H1 (cell line): Measurements from ENCODE around the gene SNX20. TPM values are rescaled to one million over a fixed set of nuclear protein-coding genes. Genes with fewer than 3 reads are reported as not detected.

Source experiments
- CTCF ChIA-PET: fragments of 300-600 bp; sonication (Branson Sonifier 250); formaldehyde crosslinking; loops from one replicate; lab custom pipeline; 2021; ENCODE audit not compliant: partially characterized antibody; lab: Charles Lee
- POLR2A ChIA-PET: fragments of 300-600 bp; sonication (Branson Sonifier 250); formaldehyde crosslinking; loops from one replicate; lab custom pipeline; 2021; ENCODE audit warnings: inconsistent platforms; ENCODE audit not compliant: partially characterized antibody; lab: Charles Lee
- DNase-seq, 2 experiments: peaks; one replicate each; pipeline versions ENCODE4 v3.0.0 to v3.0.0-alpha.2; 2010 to 2022; ENCODE audit warnings: low spot score in 2 of 2, low read depth in 1 of 2, mixed read lengths in 1 of 2
- FAIRE-seq: peaks from 2 replicates; lab custom pipeline; 2011; peaks lifted over from hg19 to GRCh38; lab: Jason Lieb, UNC
- H2AFZ ChIP-seq: 2 replicates; pipeline ENCODE4 v1.8.1; 2012; ENCODE audit warnings: low read length, inconsistent platforms
- H2AK5ac ChIP-seq: 2 replicates; pipeline ENCODE4 v1.6.1; 2013; ENCODE audit warnings: low read depth, low read length
- H2BK120ac ChIP-seq: replicated peaks from 2 replicates; pipeline ENCODE3; 2013; ENCODE audit warnings: low read depth, low read length, inconsistent platforms
- H2BK12ac ChIP-seq: 2 replicates; pipeline ENCODE4 v1.6.1; 2013; ENCODE audit warnings: low read depth, low read length
- H2BK15ac ChIP-seq: 2 replicates; pipeline ENCODE4 v1.6.1; 2013; ENCODE audit warnings: low read length
- H2BK20ac ChIP-seq: 2 replicates; pipeline ENCODE4 v1.6.1; 2013; ENCODE audit warnings: low read length
- H2BK5ac ChIP-seq: 2 replicates; pipeline ENCODE4 v1.6.1; 2013; ENCODE audit warnings: low read depth, low read length
- H3K14ac ChIP-seq: 2 replicates; pipeline ENCODE4 v1.6.1; 2013; ENCODE audit warnings: inconsistent platforms; ENCODE audit not compliant: insufficient read length
- H3K18ac ChIP-seq: 2 replicates; pipeline ENCODE4 v1.6.1; 2013; ENCODE audit warnings: low read length; ENCODE audit errors: extremely low read depth
- H3K23ac ChIP-seq: 2 replicates; pipeline ENCODE4 v1.6.1; 2013; ENCODE audit warnings: inconsistent platforms; ENCODE audit not compliant: insufficient read length
- H3K23me2 ChIP-seq: 2 replicates; pipeline ENCODE4 v1.6.1; 2013; ENCODE audit warnings: low read depth, low read length
- H3K27ac ChIP-seq: 2 replicates; pipeline ENCODE4 v1.6.1; 2011; ENCODE audit warnings: low read depth, low read length, inconsistent platforms
- H3K27me3 ChIP-seq, 4 experiments: replicated peaks in 1 of 4; 1 replicate in 1 of 4; 2 replicates in 3 of 4; pipeline versions ENCODE4 v1.6.1 to v1.8.1; 2011 to 2013; ENCODE audit warnings: low read length in 3 of 4, mild to moderate bottlenecking in 3 of 4, inconsistent platforms in 2 of 4, mixed read lengths in 2 of 4, moderate library complexity in 1 of 4; ENCODE audit not compliant: control insufficient read depth in 3 of 4, insufficient read depth in 3 of 4; ENCODE audit errors: extremely low read depth in 1 of 4
- H3K36me3 ChIP-seq, 4 experiments: 2 replicates each; pipeline versions ENCODE4 v1.6.1 to v1.8.1; 2011 to 2013; ENCODE audit warnings: mild to moderate bottlenecking in 4 of 4, low read length in 3 of 4, moderate library complexity in 2 of 4, control low read depth in 1 of 4, inconsistent platforms in 1 of 4; ENCODE audit not compliant: insufficient read depth in 4 of 4, control insufficient read depth in 2 of 4
- H3K4ac ChIP-seq: replicated peaks from 2 replicates; pipeline ENCODE3; 2013; ENCODE audit warnings: low read length, low read depth, mixed read lengths, inconsistent platforms; ENCODE audit not compliant: insufficient read length
- H3K4me1 ChIP-seq, 4 experiments: replicated peaks in 1 of 4; 1 replicate in 1 of 4; 2 replicates in 3 of 4; pipeline versions ENCODE4 v1.6.1 to v1.8.1; 2011 to 2013; ENCODE audit warnings: low read length in 3 of 4, inconsistent platforms in 2 of 4, mixed read lengths in 1 of 4; ENCODE audit not compliant: insufficient read depth in 4 of 4, control insufficient read depth in 3 of 4
- H3K4me2 ChIP-seq, 2 experiments: 2 replicates each; pipeline versions ENCODE4 v1.6.1 to v1.8.1; 2011 to 2013; ENCODE audit warnings: low read depth in 2 of 2, low read length in 2 of 2, control low read depth in 1 of 2, inconsistent platforms in 1 of 2, mild to moderate bottlenecking in 1 of 2; ENCODE audit not compliant: insufficient read depth in 1 of 2
- H3K4me3 ChIP-seq, 4 experiments: fragments of 200-600, 300-600 bp in 1 of 4; sonication (generic), shearing (Covaris generic), sonication (Bioruptor Twin) in 1 of 4; 2 replicates each; pipeline versions ENCODE4 v1.5.1 to v1.8.1; 2011 to 2016; ENCODE audit warnings: low read length in 4 of 4, low read depth in 3 of 4, control low read depth in 2 of 4, inconsistent platforms in 2 of 4, mild to moderate bottlenecking in 2 of 4, mixed read lengths in 1 of 4, moderate library complexity in 1 of 4; ENCODE audit not compliant: insufficient read depth in 2 of 4; ENCODE audit errors: extremely low read depth in 1 of 4
- H3K56ac ChIP-seq: replicated peaks from 2 replicates; pipeline ENCODE3; 2013; ENCODE audit warnings: low read depth, mild to moderate bottlenecking, mixed read lengths, low read length, inconsistent platforms; ENCODE audit not compliant: insufficient read length
- H3K79me1 ChIP-seq: 2 replicates; pipeline ENCODE4 v1.6.1; 2013; ENCODE audit warnings: low read depth, low read length, control low read depth
- H3K79me2 ChIP-seq, 2 experiments: 2 replicates each; pipeline versions ENCODE4 v1.6.1 to v1.8.1; 2012 to 2013; ENCODE audit warnings: low read length in 2 of 2, mild to moderate bottlenecking in 2 of 2, inconsistent platforms in 1 of 2; ENCODE audit not compliant: insufficient read depth in 2 of 2, control insufficient read depth in 1 of 2
- H3K9ac ChIP-seq, 4 experiments: replicated peaks in 1 of 4; 1 replicate in 1 of 4; 2 replicates in 3 of 4; pipeline versions ENCODE4 v1.6.1 to v1.8.1; 2011 to 2013; ENCODE audit warnings: low read depth in 3 of 4, low read length in 3 of 4, control low read depth in 2 of 4, mild to moderate bottlenecking in 2 of 4, moderate library complexity in 2 of 4, inconsistent platforms in 1 of 4; ENCODE audit errors: extremely low read depth in 1 of 4
- H3K9me3 ChIP-seq, 2 experiments: 2 replicates each; pipeline versions ENCODE4 v1.6.1 to v1.8.1; 2012 to 2013; ENCODE audit warnings: mild to moderate bottlenecking in 2 of 2, moderate library complexity in 2 of 2, control low read depth in 1 of 2, inconsistent platforms in 1 of 2, low read depth in 1 of 2, low read length in 1 of 2, mixed read lengths in 1 of 2; ENCODE audit not compliant: insufficient read depth in 2 of 2
- H4K20me1 ChIP-seq, 2 experiments: replicated peaks in 1 of 2; 2 replicates each; pipeline versions ENCODE3 to v1.8.1; 2011 to 2013; ENCODE audit warnings: inconsistent platforms in 2 of 2, low read length in 2 of 2, mild to moderate bottlenecking in 1 of 2; ENCODE audit not compliant: insufficient read depth in 2 of 2, control insufficient read depth in 1 of 2
- H4K5ac ChIP-seq: 2 replicates; pipeline ENCODE4 v1.6.1; 2013; ENCODE audit warnings: low read length, low read depth, mixed read lengths, inconsistent platforms; ENCODE audit not compliant: insufficient read length
- H4K8ac ChIP-seq: 2 replicates; pipeline ENCODE4 v1.8.0; 2013; ENCODE audit warnings: mild to moderate bottlenecking, moderate library complexity, low read length, inconsistent platforms; ENCODE audit not compliant: insufficient read depth; ENCODE audit errors: extremely low read depth
- H4K91ac ChIP-seq: replicated peaks from 2 replicates; pipeline ENCODE3; 2013; ENCODE audit warnings: low read length, mixed read lengths, inconsistent platforms; ENCODE audit not compliant: insufficient read length
- MAFK ChIP-seq: IDR thresholded peaks from 2 replicates; pipeline ENCODE4 v1.6.1; 2012; ENCODE audit warnings: low read depth, mild to moderate bottlenecking, improper control_type of control experiment, low read length
- NANOG ChIP-seq: IDR thresholded peaks from 2 replicates; pipeline ENCODE4 v1.6.1; 2011; ENCODE audit warnings: low read length, low read depth, mild to moderate bottlenecking, inconsistent platforms; ENCODE audit not compliant: insufficient read depth, poor library complexity, severe bottlenecking
- POLR2AphosphoS5 ChIP-seq: IDR thresholded peaks from 2 replicates; pipeline ENCODE4 v1.6.1; 2011; ENCODE audit warnings: low read depth, low read length
- RAD21 ChIP-seq, 2 experiments: IDR thresholded peaks in 1 of 2; conservative IDR thresholded peaks in 1 of 2; 2 replicates each; pipeline ENCODE4 v1.6.1; 2011; ENCODE audit warnings: low read depth in 2 of 2, low read length in 2 of 2, improper control_type of control experiment in 1 of 2, inconsistent platforms in 1 of 2, mild to moderate bottlenecking in 1 of 2, moderate library complexity in 1 of 2
- WGBS, 2 experiments: shearing (Covaris generic) in 1 of 2; methylation state at CpG; one replicate each; pipeline versions ENCODE4 v1.1.6 to v1.1.7; 2013 to 2015; ENCODE audit warnings: low lambda C conversion rate in 2 of 2, mixed read lengths in 2 of 2, inconsistent platforms in 1 of 2, low coverage in 1 of 2, missing lambda C conversion rate in 1 of 2; ENCODE audit not compliant: insufficient replicate concordance in 2 of 2, insufficient coverage in 1 of 2, insufficient read length in 1 of 2; ENCODE audit errors: extremely low coverage in 1 of 2, missing lambda C conversion rate in 1 of 2; 5-methylcytosine and 5-hydroxymethylcytosine counted together
- polyA plus RNA-seq, 7 experiments: library from polyadenylated mRNA; depleted of rRNA in 3 of 7; stranded (reverse) in 5 of 7; unstranded in 2 of 7; fragments of >200 nt in 5 of 7; fragments of 200-250 nt in 2 of 7; gene quantifications; 1 replicate in 5 of 7; 2 replicates in 1 of 7; 4 replicates in 1 of 7; pipeline versions ENCODE4 v1.2.1 to v1.2.3, GENCODE V29; 2011 to 2013; ENCODE audit warnings: missing spikeins in 2 of 7, mixed read lengths in 2 of 7
- total RNA-seq: library from RNA; stranded (reverse); fragmentation: NEBNext Ultra II Directional; extraction: Animal tissue kit (Norgen Biotek cat#: 25700); gene quantifications from 2 replicates; pipeline ENCODE4 v1.2.1, GENCODE V29; 2021

SNX20 gene
- total and polyA plus RNA-seq, 2 of the 8 experiments (the other 6 are each of a cell fraction or from before 2014, with no cell fraction given): not detected

DNA sequence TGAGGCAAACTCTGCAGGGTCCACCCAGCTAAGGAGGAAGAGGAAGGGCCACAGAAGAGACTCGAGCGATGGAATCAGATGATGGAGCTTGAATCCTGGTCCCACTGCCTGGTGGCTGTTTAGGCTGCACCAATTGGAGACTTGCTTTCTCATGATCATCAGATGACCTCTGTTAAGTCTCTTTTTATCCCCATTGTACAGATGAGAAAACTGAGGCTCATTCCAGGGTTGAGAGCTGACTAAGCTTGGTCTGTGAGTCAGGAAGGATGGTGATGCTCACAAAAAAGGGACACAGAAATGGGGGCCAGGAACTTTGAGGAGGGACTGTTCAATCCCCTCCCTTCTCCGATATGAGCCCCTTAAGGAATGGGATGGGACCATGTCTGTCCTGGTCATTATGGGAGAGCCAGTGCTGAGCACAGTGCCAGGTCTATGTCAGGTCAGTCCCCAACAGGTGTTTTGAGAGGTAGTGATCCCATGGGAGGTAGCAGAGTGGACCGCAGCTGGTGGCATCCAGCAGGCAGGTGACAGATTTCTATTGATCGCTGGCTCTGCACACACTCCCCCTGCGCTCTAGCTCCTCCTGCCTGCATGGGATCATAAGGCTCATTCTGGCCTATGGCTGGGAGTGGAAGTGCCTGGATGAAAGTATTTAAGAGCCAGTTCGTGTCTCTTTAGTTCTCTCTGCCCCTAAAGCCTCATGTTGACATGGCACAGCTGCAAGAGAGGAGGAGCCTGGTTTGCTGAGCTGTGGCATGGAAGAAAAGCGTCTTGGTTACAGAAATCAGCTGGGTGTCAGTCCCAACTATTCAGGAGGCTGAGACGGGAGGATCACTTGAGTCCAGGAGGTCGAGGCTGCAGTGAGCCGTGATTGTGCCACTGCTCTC, 27.2 kb downstream of the SNX20 start:
- Histone ChIP-seq H3K4me3 (no peak overlapping the region), H4K20me1 (no peaks in the 10 kb centered on the region), H4K8ac (no peak overlapping the region), H3K36me3 (no peaks in the 10 kb centered on the region), H2BK15ac (no peak overlapping the region), H3K27ac (no peak overlapping the region), H2BK120ac (no peak overlapping the region), H2BK20ac (no peak overlapping the region), H2BK12ac (no peak overlapping the region), H3K27me3 (no peaks in the 10 kb centered on the region), H2AK5ac (no peak overlapping the region), H3K4ac (no peak overlapping the region), H3K56ac (no peak overlapping the region), H3K4me1 (no peaks in the 10 kb centered on the region), H2AFZ (no peak overlapping the region), H4K91ac (no peak overlapping the region), H3K18ac (no peak overlapping the region), H3K23me2 (no peaks in the 10 kb centered on the region), H2BK5ac (no peak overlapping the region), H3K9me3 (no peaks in the 10 kb centered on the region), H3K79me2 (no peaks in the 10 kb centered on the region), H3K14ac (no peak overlapping the region), H3K4me2 (no peak overlapping the region), H3K23ac (no peak overlapping the region), H4K5ac (no peak overlapping the region), H3K79me1 (no peaks in the 10 kb centered on the region), H3K9ac (no peak overlapping the region; a peak in 1 of 7 replicates)
- TF ChIP-seq NANOG: no peak
- no peak for TF ChIP-seq MAFK
- TF ChIP-seq POLR2AphosphoS5: no peak
- peak in 1 of 2 experiments; percentile 22; a peak in 1 of 4 replicates for TF ChIP-seq RAD21 (IDR thresholded peaks at IDR 0.05 in 1 of 2, conservative IDR thresholded peaks at IDR 0.05 in 1 of 2; ENCODE audit: low read depth in 2 of 2, low read length in 2 of 2)
- ChIA-PET POLR2A (no interaction called here), CTCF (interaction anchor here (0.7 to 6.5 kb wide), 9 partner anchors 9 to 85 kb away, joined by 3 to 55 read pairs (median 4); no protein-coding TSS in a partner anchor)
- no peak for FAIRE-seq
- no peak for DNase-seq
- 88% methylated on average over 11 of the region's 11 CpGs; no CpG with 5 or more reads in 1 of the 2 experiments for WGBS, 2 experiments
